Stimulated activated CD4-positive, alpha-beta T cell treated with anti-CD3 and anti-CD28 coated beads, Interleukin-4, amount 100 ng/mL, for 4 hours (primary cell): ENCODE data around the gene CYB561.

ENCODE experiments used
- DNase-seq, 2 experiments: peaks; one replicate each; pipeline ENCODE4 v3.0.0-alpha.2; 2020

CYB561 gene

DNA sequence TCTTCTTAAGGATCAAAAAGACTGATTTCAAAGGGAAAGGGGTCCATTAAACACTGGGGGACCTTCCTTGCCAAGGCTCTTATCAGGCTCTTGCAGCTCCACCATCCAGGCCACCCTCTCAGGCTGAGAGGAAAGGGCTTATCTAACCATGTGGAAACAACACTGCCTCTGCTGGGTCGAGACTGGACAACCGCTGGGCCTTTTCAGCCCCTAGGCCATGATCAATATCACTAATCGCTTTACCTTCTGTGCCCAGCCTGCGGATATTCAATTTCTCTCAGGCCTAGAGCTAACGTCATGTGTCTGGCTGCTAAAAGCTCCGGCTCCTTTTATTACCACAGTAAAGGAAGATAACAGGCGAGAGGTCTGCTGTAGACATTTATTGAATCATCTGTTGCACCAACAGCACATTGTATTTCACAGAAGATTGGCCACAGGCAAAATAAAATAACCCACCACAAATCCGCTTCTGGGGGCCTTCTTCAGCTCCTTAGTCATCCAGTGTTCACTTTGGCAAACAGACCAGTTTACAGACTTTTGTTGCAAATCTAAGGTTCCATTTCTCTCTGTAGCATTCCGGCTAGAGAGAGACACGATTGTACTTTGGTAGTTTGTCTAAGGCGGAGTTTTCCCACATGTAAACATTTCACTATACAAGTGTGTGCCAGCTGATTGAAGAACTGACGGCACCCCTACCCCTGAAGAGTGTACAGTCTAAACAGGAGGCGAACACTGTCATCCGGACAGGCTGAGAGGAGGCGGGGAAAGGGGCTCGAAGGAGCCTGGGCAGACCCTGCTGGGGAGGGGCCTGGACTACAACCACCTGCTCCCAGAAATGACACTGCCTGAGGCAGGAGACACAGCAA is 13.9 kb downstream of the CYB561 start:
- no peak for DNase-seq

DNA sequence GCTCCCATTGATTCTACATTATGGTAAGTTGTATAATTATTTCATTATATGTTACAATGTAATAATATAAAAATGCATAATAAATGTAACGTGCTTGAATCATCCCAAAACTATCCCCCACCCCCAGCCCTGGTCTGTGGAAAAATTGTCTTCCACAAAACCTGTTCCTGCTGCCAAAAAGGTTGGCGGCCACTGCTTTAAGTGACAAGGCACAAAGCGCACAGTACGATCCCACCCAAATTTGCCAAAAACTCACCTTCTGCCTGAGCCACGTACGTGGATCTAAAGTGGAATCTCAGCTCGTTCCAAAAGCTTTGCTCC is 14.5 kb downstream of the CYB561 start:
- DNase-seq = no peak

DNA sequence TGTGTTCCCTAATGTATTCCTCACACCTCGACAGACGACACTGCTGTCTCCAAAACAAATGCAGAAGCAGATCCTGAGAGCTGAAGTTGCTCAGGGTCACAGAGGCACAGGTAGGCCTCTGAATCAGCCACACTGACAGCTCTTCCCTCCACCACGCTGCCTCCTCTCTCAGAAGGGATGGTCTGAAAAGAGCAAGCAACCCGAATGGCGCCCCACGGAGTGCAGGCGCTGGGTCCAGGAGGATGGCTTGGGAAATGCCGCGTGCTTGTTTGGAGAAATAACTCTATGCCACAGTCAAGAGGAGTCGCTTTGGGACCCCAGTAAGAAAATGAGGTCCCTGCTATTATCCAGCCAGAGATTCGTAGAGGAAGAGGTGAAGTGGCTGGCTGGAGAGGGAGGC is 15.9 kb downstream of the CYB561 start:
- no peak for DNase-seq

DNA sequence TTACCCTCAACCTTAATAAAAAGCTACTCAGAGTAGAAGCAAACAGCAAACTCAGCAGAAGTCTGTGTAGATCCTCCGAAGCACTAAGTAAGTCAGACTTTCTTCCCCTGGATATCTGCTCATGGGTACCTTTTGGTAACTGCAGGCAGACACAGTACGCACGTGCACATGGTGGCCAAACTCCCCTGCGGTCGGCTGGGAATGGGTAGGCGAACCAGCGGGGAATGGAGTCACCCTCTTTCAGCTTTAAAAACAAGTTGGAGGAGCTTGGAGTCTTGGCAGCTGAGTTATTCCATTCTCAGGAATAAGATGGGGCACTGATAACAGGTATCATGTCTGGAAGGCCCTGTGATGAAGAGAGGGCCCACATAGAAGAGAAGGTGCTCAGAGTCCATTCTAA is 16.3 kb downstream of the CYB561 start:
- no peak for DNase-seq

DNA sequence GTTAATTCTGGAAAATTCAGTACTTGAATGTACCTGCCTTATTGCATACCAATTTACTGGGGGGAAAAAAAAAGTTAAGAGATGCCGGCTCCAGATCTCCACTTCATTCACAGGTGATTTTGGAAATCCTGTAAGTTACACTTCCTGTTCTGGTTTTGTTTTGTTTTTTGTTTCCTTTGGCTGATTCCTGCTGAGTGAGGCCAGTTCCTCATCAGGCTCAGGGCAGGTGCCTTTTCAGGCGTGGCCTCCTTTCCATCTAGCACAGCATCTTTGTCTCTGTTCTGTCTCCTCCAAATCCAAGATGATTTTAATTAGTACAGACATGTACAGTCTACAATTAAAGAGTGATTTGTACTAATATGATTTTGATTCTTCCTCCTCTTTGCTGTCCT is 19.2 kb downstream of the CYB561 start:
- no peak for DNase-seq

DNA sequence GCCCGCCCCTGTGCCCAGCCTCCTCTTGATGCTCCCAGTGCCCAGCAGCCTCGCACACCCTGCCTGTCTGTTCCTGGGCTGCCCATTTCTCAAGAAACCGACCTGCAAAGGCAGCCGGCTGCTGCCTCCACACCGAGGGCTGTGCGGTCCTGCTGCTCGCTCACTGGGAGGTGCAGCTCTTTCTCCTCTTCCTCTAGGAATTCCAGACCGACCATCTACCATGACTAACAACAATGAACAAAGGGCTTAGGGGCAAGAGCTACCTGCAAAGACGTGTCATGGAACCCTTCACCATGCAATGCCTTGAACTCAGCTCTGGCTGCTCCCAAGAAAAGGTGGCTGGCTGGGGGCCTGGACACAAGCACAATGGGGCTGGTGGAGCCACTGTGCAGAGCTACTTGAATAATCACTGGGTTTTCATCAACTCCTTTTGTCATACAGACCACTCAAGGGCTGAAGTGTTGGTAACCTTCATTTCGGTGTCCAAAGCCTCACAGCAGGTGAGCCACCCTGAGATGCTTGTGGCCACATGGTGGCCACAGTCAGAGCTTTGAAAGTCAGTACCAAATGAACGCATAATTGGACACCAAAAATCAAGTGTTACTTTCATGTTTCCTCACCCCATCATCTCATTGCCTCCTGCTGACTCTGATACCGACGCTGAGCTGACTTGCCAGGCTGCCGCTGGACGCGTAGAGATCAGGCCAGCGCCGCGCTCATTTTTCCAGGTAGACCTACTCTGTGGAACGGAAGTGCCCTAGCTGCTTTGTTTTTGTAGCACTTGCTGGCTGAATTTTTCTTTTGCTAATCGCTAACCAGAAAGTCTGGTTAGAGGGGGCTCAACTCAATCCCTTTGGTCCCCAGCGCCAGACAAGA is 19.8 kb downstream of the CYB561 start:
- DNase-seq = no peak

DNA sequence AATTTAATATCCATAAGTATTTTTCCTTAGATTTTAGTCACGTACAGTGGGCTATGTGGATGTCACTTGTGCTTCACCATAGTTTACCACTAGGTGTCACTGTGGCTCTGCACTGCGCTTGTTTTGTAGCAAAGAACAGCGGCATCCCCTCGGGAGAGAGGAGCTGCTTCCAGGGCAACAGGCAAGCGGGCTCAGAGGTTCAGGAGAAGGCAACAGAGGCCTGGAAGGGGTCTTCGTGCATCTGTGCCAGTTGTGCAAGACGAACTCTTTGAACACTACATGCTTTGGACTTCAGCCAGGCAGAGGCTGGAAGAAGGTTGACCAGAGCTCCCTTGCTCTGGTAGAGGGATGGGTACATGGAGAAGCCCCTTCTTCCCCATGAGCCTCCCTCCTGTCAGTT is 20.6 kb downstream of the CYB561 start:
- DNase-seq = peak; percentile 53 to 54

DNA sequence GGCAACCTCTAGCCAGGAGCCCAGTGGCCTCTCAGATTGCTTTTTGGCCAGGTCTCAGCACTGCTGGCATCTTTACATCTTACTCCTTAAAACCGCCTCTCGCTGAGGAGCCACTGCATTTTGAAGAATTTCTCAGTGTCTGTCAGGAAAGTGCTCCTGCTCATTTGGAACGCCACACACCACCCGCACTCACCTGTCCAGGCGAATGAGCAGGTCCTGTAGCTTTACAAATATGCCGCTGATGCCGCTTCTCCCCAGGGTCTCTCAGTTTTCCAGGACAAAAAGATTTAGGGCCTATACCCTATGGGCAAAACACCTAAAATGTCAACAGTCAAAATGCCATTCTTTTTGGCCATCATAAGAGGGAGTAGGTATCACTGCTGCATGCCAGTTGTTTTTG is 22.1 kb downstream of the CYB561 start:
- no peak for DNase-seq

DNA sequence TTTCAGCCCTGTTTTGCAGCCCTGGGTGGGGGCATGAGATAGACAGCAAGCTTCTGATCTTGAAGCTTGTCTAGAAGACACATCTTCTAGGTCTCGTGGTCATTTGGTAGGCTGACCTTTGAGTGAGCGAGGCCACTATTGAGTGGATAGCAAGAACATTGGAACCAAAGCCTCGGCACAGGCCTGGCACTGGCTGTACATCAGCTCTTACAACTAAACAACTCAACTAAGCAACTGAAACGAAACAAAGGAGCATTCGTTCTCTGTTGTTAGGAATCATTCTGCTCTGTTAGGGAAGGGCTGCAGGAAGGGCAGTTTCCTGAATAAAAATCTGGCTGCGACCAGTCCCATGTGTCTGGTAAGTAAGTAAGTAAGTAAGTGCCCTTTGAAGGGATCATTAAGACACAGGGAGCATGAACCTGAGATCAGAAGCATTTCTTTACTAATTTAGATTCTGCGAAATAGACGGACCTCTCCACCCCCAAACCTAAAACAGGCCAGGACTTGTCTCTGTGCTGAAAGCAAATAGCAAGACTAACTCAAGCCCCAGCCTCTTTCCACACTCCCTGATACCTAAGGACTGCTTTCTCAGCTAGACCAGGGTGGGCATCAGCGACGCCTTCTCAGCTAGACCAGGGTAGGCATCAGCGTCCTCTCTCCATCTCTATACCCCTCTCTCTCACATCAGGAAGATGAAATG is 22.7 kb downstream of the CYB561 start:
- DNase-seq = no peak

DNA sequence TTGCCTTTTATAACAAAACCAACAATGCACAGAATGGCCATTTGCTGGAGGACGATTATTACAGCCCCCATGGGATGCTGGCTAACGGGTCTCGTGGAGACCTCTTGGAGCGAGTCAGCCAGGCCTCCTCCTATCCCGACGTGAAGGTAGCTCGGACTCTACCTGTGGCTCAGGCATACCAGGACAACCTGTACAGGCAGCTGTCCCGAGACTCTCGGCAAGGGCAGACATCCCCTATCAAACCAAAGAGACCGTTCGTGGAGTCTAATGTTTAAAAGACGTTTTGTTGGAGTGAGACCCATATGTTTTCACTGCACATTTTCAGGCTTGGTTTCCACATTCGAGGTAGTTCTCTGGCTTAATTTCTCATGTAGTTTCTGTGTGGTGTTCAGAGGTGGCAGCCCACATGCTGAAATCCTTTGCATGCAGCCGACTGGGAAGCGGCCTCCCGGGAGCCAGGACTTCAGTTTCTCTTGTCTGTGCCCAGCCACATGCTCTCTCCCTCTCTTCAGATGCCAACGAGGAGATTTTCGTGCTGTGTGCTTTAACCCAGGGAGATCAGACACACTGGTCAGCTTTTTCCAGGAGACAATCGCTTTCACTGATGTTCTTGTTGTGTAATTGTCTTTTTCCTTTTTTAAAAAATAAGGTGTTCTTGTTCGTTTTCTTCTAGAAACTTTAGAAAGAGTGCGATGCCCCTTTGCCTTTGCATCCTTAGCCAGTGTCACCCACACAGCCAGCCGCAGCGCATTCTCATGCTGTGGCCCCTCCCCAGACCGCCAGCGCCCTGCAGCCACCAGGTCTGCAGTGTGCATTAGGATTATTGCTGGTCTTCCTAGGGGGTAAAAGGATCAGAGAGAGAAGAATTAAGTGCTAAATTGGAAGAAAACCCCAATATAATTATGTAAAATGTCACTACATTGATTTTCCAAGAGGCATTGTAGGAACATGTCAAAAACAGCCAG is 24.1 kb downstream of the CYB561 start:
- no peak for DNase-seq

DNA sequence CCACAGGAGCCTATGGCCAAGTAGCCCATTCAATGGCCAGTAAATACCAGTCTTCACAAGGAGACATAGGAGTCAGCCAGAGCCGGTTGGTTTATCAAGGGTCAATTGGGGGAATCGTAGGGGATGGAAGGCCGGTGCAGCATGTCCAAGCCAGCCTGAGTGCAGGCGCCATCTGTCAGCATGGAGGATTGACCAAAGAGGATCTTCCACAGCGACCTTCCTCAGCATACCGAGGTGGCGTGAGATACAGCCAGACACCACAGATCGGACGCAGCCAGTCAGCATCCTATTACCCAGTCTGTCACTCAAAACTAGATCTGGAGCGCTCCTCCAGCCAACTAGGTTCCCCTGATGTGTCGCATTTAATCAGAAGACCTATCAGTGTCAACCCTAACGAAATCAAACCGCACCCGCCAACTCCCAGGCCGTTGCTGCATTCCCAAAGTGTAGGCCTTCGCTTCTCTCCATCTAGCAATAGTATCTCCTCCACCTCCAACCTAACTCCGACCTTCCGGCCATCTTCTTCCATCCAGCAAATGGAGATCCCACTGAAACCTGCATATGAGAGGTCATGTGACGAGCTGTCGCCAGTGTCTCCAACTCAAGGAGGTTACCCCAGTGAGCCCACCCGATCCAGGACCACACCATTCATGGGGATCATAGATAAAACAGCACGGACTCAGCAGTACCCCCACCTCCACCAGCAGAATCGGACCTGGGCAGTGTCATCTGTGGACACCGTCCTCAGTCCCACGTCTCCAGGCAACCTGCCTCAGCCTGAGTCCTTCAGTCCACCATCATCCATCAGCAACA is 25.0 kb downstream of the CYB561 start:
- DNase-seq = no peak

DNA sequence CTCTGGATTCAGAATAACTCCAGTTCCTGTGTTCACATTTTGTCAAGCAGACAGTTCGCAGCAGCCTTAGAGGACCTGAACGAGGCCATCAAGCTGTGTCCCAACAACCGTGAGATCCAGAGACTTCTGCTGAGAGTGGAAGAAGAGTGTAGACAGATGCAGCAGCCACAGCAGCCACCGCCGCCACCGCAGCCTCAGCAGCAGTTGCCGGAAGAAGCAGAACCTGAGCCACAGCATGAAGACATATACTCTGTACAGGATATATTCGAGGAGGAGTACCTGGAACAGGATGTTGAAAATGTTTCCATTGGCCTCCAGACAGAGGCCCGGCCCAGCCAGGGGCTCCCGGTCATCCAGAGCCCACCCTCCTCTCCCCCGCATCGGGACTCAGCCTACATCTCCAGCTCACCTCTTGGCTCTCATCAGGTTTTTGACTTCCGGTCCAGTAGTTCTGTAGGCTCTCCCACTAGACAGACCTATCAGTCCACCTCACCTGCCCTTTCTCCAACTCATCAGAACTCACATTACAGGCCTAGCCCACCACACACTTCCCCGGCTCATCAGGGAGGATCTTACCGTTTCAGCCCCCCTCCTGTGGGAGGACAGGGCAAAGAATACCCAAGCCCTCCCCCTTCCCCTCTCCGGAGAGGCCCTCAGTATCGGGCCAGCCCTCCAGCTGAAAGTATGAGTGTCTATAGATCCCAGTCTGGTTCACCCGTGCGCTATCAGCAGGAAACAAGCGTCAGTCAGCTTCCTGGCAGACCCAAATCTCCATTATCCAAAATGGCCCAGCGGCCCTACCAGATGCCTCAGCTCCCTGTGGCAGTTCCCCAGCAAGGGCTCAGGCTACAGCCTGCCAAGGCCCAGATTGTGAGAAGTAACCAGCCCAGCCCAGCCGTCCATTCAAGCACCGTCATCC is 25.9 kb downstream of the CYB561 start:
- DNase-seq = no peak

DNA sequence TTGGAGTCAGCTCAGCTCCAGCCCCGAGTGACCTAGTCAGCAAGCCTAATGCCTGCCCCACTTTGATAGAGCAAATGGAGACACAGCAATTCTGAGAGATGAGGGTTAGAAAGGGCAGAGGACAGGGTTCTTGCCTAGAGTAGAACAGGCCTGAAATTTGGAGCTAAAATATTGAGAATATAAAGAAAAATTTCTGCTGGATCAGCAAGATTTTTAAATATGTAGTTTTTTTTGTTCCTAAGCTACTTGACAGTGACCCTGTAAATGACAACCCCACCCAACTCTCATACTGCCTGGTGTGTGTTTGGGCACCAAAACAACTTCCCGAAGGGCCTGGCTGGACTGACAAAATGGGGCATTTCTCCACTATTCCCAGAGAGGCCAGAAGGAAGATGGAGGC is 26.7 kb downstream of the CYB561 start:
- no peak for DNase-seq

DNA sequence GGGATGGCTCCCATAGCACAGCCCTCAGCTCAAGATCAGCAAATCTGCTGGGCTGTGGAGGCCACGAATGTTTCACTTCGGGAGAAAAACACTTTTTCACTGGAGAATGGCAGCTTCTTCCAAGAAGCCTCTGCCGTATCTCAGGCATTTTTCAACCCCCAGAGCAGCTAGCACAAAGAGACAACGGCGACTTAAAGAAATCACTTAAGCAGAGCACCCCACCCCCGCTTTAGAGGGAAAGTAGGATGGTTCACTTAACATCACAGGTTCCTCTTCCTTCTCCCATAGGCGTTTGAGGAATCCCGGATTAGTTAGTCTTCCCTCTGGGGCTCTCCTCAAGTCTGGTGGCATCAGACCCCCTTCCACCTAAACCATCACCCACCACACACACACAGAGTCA is 27.6 kb downstream of the CYB561 start:
- no peak for DNase-seq

DNA sequence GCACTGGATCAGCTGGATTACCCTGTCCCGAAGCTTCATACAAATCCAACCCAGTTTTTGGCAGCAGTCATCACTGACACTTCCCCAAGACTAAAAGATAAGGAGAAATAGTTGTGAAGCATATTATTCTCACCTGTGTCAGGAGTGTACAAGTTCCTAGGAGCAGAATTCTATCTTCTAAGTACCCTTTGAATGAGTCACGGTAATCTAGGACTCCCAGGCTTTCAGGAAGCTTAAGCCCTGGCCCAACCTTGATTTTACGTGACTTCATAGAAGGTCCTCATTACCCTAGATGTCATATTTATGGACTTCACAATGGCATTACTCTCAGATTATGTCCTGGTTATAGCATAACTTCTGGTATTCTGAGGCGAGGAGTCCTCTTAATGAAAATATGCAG is 31.9 kb downstream of the CYB561 start:
- DNase-seq = no peak

DNA sequence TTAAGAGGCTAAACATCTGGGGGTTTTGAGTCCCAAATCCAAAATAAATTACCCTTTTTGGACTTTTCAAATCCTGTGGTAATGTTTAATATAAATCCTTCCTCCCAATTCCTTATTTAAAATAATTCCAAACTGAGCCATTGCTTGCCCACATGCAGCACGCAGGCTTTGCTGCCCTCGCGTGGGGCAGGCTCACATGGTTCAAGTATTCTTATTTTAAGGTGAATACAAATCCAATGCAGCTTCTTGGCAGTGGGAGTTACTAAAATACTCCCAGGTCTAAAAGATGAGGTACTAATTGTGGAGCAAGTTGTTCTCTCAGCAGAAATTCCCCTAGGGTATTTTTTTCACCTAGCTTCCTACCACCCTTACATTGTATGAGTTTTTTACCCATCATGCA is 33.0 kb downstream of the CYB561 start:
- DNase-seq = no peak

DNA sequence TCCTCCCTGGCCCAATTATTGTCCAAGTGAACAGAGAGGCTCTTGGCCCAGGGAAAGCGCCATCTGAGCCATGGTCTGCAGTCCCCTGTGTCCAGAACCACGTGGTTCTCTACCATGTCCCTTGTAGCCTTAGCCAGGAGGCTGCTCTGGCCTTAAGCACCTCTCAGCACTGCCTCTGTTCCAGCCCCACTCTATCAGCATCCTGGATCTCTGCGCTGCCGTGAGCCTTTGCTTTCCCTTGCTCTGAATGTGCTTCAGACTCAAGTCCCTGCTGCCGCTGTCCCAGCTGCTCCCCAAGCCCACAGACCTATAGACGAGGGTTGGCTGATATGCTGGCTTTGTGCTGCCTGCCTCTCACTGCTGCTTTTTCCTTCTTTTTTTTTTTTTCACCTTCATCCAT is 33.9 kb downstream of the CYB561 start:
- DNase-seq = no peak

DNA sequence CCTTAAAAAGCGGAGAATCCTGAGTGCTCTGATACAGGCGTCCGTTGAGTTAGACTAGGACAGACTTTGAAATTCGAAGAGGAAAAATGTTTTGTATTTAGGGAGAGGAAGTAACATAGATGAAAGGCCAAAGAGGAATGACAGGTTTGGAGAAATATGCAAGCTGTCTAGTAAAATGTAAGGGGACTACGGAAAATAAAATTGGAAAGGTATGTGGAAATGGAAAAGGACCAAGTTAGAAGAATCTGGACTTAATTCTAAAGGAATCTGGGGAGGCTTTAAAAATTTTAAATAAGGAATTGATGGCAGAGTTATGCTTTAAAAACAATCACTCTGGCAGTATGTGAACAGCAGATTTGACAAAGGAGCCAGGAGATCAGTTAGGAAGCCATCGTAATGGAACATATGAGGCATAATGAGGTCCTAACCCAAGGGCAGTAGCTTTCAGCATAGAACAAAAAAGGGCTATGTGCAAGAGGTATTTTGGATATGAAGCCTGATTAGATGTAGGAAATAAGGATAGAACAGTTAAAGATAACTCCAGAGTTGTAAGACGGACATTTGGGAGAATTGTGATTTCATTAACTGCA is 38.3 kb downstream of the CYB561 start:
- DNase-seq = no peak

DNA sequence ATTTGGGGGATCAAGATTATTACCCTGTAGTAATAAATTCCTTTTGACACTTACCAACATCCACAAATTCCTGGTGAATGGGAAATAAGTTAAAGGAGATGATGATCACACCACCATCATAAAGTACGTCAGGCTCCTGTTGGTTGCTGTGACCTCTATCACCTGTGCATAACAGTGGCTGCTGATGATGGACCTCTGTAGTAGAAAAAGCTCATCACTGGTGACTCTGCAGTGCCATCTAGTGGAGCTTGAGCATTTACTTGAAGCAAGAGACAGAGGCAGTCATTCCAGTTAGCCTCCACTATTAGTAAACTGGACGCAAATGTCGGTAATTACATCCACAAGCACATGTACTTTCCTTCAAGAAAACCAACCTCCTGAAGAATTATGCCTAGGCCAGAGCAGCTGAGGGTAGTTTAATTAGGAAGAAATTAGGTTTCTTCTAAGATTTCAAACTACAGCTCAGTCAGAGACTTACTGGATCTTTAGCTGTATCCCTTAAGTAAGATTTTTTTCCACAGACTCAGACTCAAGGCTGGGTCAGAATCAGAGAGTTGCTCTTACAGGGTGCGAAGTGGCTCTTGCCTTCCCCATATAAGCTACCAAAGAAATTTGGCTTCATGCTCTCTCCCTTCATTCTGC is 39.3 kb downstream of the CYB561 start:
- DNase-seq = peak; percentile 42 to 59
